Body of pancreas (tissue), 4 donors: Measurements from ENCODE around the gene CPNE2. TPM values are rescaled to one million over a fixed set of nuclear protein-coding genes. Genes with fewer than 3 reads are reported as not detected.

Experiments
- ATAC-seq: fragments of 150-250 bp; one replicate; pipeline ENCODE4 v1.9.1; 2016
- DNase-seq, 4 donors: peaks; one replicate each; pipeline ENCODE4 v3.0.0-alpha.2; 2019
- H3K27ac ChIP-seq, 4 donors: fragments of 200-600 bp; sonication (generic); 1 replicate in 3 of 4; 2 replicates in 1 of 4; pipeline versions ENCODE4 v1.5.1 to v1.6.1; 2016 to 2019; ENCODE audit warnings: mild to moderate bottlenecking in 1 of 4, mixed read lengths in 1 of 4, moderate library complexity in 1 of 4
- H3K27me3 ChIP-seq, 2 donors: fragments of 200-600 bp; sonication (generic); one replicate each; pipeline ENCODE4 v1.6.0; 2016; ENCODE audit warnings: mild to moderate bottlenecking in 1 of 2
- H3K36me3 ChIP-seq, 2 donors: fragments of 200-600 bp; sonication (generic); replicated peaks in 1 of 2; 2 replicates each; pipeline ENCODE4 v1.5.1; 2016; ENCODE audit warnings: low read depth in 2 of 2; ENCODE audit not compliant: insufficient read depth in 1 of 2
- H3K4me1 ChIP-seq: fragments of 200-600 bp; sonication (generic); one replicate; pipeline ENCODE4 v1.6.0; 2016
- H3K4me3 ChIP-seq, 2 donors: fragments of 200-600 bp; sonication (generic); 1 replicate in 1 of 2; 2 replicates in 1 of 2; pipeline ENCODE4 v1.5.1; 2016 to 2019
- H3K9me3 ChIP-seq, 3 donors: fragments of 200-600 bp; sonication (generic); 1 replicate in 2 of 3; 2 replicates in 1 of 3; pipeline ENCODE4 v1.5.1; 2016
- POLR2A ChIP-seq, 3 donors: fragments of 450-650 bp; IDR thresholded peaks; one replicate each; pipeline ENCODE4 v1.6.1; 2016; ENCODE audit warnings: antibody characterized with exemption in 3 of 3, mild to moderate bottlenecking in 2 of 3
- WGBS, 2 donors: methylation state at CpG; one replicate each; pipeline ENCODE4 v1.1.5; 2017; 5-methylcytosine and 5-hydroxymethylcytosine counted together
- intact Hi-C: fragments of 100-400 bp; cut with DNase I; formaldehyde crosslinking; loops from one replicate; pipeline ENCODE4 v1.15.1; 2023
- total RNA-seq, 2 donors: library from RNA; depleted of rRNA; stranded (reverse); fragments of >200 nt; gene quantifications; one replicate each; pipeline ENCODE4 v1.1.0, GENCODE V29; 2016
- TF ChIP-seq, protein P1 (sequence below), 7 experiments: fragments of 450-650 bp in 4 of 7; fragments of 200-600 bp in 3 of 7; sonication (generic) in 3 of 7; IDR thresholded peaks; one replicate each; pipeline ENCODE4 v1.5.1; 2016 to 2019; ENCODE audit warnings: antibody characterized with exemption in 7 of 7

Gene CPNE2
- total RNA-seq, 2 donors from 2014 or later, result 8.8 to 16.5 TPM

DNA sequence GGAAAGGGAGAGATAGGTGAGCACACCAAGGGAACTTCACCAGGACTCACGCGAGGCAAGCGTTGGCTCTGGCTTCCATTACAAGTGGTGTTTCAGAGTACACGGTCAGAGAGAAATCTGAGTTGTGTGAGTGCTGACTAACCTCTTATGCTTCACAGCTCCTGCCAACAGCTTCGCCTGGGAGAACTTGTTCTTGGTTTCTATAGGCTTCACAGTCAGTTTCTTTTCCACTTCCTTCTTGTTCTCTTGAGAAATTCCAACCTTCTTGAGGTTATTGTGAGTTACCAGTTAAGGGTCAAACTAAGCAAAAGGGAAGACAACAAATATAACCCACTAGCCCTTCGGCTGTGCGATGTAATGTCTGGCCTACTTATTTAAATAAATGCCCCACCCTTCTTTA, 74.6 kb downstream of the CPNE2 start:
- H3K27me3 ChIP-seq, result no peaks in the 10 kb centered on the region
- TF ChIP-seq POLR2A (IDR thresholded peaks at IDR 0.05), result peak in 1 of 3 donors; percentile 6
- TF ChIP-seq, protein P1, sequence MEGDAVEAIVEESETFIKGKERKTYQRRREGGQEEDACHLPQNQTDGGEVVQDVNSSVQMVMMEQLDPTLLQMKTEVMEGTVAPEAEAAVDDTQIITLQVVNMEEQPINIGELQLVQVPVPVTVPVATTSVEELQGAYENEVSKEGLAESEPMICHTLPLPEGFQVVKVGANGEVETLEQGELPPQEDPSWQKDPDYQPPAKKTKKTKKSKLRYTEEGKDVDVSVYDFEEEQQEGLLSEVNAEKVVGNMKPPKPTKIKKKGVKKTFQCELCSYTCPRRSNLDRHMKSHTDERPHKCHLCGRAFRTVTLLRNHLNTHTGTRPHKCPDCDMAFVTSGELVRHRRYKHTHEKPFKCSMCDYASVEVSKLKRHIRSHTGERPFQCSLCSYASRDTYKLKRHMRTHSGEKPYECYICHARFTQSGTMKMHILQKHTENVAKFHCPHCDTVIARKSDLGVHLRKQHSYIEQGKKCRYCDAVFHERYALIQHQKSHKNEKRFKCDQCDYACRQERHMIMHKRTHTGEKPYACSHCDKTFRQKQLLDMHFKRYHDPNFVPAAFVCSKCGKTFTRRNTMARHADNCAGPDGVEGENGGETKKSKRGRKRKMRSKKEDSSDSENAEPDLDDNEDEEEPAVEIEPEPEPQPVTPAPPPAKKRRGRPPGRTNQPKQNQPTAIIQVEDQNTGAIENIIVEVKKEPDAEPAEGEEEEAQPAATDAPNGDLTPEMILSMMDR (IDR thresholded peaks at IDR 0.05), result no peak
- H3K4me1 ChIP-seq, result peaks cover 17% of the 10 kb centered on the region
- peak overlapping the region in 2 of 4 donors; percentile 57 to 59 for H3K27ac ChIP-seq
- H3K9me3 ChIP-seq, result no peaks in the 10 kb centered on the region
- peak in 1 of 4 donors; percentile 22 for DNase-seq
- H3K4me3 ChIP-seq, result no peak overlapping the region
- no peak for ATAC-seq
- intact Hi-C loops, result no loop called here
- WGBS, 2 donors, result 79 to 87% methylated on average over 7 of the region's 7 CpGs
- peaks cover 0 to 17% of the 10 kb centered on the region in 2 donors for H3K36me3 ChIP-seq

DNA sequence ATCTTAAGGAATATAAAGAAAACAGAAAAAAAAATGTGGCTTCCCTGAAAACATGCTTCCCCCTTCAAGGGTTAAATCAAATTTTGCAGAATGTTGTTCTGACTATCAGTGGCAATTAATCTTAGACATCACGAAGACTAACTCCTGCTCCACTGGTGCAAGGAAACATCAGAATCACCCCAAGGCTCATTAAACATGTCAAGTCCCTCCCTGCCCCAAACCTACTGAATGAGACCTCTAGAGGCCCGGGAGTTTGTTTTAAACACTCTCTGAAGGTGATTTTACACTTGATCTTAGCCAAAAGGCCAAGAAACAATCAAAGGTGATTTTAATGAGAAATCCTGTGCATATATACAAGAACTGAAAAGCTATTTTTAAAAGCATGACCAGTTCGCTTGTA, 75.2 kb downstream of the CPNE2 start:
- H3K9me3 ChIP-seq, result no peaks in the 10 kb centered on the region
- ATAC-seq, result no peak
- H3K4me3 ChIP-seq, result no peak overlapping the region
- H3K27me3 ChIP-seq, result no peaks in the 10 kb centered on the region
- H3K36me3 ChIP-seq, result peaks cover 5 to 17% of the 10 kb centered on the region in 2 donors
- H3K4me1 ChIP-seq, result peaks cover 17% of the 10 kb centered on the region
- intact Hi-C loops, result no loop called here
- no peak for TF ChIP-seq POLR2A (IDR thresholded peaks at IDR 0.05)
- TF ChIP-seq, protein P1 (IDR thresholded peaks at IDR 0.05), result no peak
- no peak for DNase-seq
- WGBS, 2 donors, result 67 to 69% methylated on average over 3 of the region's 3 CpGs
- H3K27ac ChIP-seq, result peak overlapping the region in 1 of 4 donors; percentile 59

DNA sequence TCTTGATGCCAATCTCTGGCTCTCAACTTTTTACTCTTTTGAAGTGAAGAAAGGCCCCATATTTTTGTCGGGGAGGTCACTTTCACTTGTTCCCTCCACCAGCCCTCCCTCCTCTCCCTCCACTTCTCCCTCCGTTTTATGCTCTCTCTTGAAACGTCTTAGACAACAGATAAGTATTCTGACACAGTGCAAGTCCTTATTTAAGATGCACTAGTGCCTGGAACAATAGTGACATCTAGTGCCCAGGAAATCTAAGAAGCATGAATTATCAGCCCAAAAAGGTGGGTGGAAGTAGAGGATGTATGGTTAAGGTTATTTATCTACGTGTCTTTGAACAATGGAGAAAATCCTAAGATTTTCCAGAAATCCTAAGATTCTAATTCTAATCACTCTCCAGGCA, 75.6 kb downstream of the CPNE2 start:
- peaks cover 6 to 18% of the 10 kb centered on the region in 2 donors for H3K36me3 ChIP-seq
- no peak overlapping the region for H3K4me3 ChIP-seq
- ATAC-seq (no peak), DNase-seq (no peak)
- peaks cover 17% of the 10 kb centered on the region for H3K4me1 ChIP-seq
- intact Hi-C loops, result no loop called here
- no peak for TF ChIP-seq POLR2A (IDR thresholded peaks at IDR 0.05)
- TF ChIP-seq, protein P1 (IDR thresholded peaks at IDR 0.05), result peak in 5 of 7 experiments; percentile 25 to 57 (median 38)
- no peak overlapping the region for H3K27ac ChIP-seq
- 30 to 41% methylated on average over 4 of the region's 4 CpGs for WGBS, 2 donors
- no peaks in the 10 kb centered on the region for H3K27me3 ChIP-seq
- H3K9me3 ChIP-seq, result no peaks in the 10 kb centered on the region

DNA sequence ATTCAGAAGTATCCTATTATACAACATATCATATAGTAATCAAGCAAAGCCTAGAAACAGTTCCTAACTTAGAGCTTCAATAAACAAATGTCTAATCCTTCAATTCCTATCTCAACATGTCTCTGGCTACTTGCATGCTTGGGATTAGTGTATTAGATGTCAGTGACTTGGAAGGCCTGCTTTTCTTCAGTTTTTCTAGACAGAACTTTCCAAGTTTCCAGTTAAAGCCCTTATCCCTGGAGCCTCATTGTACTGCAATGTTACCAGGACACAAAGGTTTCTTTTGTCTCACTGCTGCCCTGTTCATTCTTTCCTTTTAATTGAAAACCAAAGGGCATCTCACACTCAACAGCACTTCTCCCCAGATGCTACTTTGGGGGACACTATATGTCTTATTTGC, 76.9 kb downstream of the CPNE2 start:
- no peak for ATAC-seq
- Histone ChIP-seq H3K4me1 (peaks cover 17% of the 10 kb centered on the region), H3K27ac (no peak overlapping the region), H3K9me3 (no peaks in the 10 kb centered on the region), H3K36me3 (peaks cover 6 to 14% of the 10 kb centered on the region in 2 donors), H3K4me3 (no peak overlapping the region), H3K27me3 (no peaks in the 10 kb centered on the region)
- intact Hi-C loops, result no loop called here
- TF ChIP-seq, protein P1 (IDR thresholded peaks at IDR 0.05), result no peak
- TF ChIP-seq POLR2A (IDR thresholded peaks at IDR 0.05), result no peak
- no peak for DNase-seq

DNA sequence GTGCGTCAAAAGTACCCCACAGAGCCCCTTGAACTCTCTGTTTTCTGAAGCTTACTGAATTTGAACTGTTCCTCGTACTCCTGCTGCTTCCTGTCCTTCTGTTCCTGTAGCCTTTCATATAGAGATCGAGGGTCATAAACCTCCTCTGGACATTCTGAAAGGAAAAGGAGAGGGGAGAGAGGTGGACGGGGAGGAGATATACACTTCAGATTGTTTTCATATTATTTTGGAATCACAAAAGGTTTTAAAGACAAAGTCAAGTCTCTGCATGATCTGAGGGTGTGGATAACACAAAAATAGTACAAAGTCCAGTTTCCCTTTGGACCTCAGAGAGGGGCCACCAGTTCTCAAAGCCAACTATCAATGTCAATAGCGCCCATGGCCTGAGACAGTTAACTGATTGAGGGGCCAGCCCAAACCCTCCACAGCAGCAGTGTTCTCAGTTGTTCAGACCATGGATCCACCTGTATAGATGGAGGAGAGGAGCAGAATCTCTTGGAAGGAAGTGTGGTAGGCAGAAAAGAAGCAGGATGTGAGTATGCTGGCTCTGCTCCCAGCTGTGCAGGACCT, 80.4 kb downstream of the CPNE2 start:
- 78 to 98% methylated on average over 5 of the region's 5 CpGs for WGBS, 2 donors
- ATAC-seq, result no peak

More for the DNA sequence above, 80.4 kb downstream of the CPNE2 start:
- no peaks in the 10 kb centered on the region for H3K4me1 ChIP-seq
- no peak for TF ChIP-seq POLR2A (IDR thresholded peaks at IDR 0.05)
- TF ChIP-seq, protein P1 (IDR thresholded peaks at IDR 0.05), result no peak
- H3K27me3 ChIP-seq, result no peaks in the 10 kb centered on the region
- H3K27ac ChIP-seq, result no peak overlapping the region
- H3K36me3 ChIP-seq, result peaks cover 6 to 14% of the 10 kb centered on the region in 2 donors
- no peaks in the 10 kb centered on the region for H3K9me3 ChIP-seq
- H3K4me3 ChIP-seq, result no peak overlapping the region
- intact Hi-C loops, result no loop called here
- no peak for DNase-seq
